Endothelial cell of umbilical vein (primary cell): ENCODE results near the gene CMIP.

Experiments
- CTCF ChIP-seq, 2 donors: IDR thresholded peaks; 1 replicate in 1 of 2; 2 replicates in 1 of 2; pipeline ENCODE4 v1.5.1; 2011; ENCODE audit warnings: low read length in 2 of 2, mild to moderate bottlenecking in 2 of 2, moderate library complexity in 2 of 2, control low read depth in 1 of 2, inconsistent platforms in 1 of 2, low read depth in 1 of 2; ENCODE audit not compliant: insufficient read depth in 1 of 2; ENCODE audit errors: extremely low read depth in 1 of 2
- MAX ChIP-seq: IDR thresholded peaks from 2 replicates; pipeline ENCODE4 v1.6.1; 2011; ENCODE audit not compliant: insufficient read depth, insufficient read length

DNA sequence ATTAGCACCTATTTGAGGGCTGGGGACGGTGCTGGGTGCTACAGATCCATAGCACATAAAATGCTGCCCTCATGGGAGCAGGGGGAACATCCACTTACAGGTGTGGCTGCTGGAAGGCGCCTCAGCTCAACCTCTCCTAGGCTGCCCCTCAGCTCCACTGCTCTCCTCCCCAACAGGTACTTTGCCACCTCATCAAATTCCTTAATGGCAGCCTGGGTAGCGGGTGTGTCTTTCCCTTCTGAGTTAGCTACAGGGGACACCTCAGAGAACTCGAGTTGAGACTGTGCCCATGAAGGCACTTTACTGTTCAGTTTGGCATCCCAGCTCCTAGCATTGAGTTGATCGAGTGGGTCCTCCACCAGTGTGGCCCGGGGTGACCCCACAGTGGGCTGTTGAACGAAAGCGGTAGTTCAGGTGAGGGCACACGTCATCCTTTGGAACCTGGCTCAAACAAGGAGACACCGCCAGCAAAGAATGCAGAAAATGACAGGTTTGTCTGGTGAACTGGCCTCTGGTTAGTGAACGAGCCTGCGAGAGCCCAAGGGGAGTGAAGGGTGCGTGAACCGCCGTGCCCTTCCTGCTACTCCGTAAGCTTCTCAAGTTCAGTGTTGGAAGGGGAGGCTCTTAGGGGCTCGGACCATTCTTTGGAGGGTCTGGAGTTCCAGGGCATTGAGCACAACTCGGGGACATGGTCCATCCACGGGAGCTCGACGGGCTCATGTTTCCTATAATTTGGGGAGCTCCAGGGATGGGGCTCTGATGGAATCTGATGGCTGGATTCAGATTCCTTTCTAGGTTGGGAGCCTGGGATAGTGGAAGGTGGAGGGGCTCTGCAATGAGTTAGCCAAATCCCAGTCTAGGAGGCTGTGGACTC is 3.5 kb upstream of the CMIP start:
- TF ChIP-seq CTCF (IDR thresholded peaks at IDR 0.05; ENCODE audit: extremely low read depth in 1 of 2, insufficient read depth in 1 of 2, low read depth in 1 of 2, low read length in 2 of 2) (no peak), MAX (no peak)
